Measurements from ENCODE around the gene SLC35E1.
"Not testable (repeated sequence)": the region's sequence is repeated elsewhere in the genome, so short reads cannot be mapped to it uniquely, and the experiment has no call there.

DNA sequence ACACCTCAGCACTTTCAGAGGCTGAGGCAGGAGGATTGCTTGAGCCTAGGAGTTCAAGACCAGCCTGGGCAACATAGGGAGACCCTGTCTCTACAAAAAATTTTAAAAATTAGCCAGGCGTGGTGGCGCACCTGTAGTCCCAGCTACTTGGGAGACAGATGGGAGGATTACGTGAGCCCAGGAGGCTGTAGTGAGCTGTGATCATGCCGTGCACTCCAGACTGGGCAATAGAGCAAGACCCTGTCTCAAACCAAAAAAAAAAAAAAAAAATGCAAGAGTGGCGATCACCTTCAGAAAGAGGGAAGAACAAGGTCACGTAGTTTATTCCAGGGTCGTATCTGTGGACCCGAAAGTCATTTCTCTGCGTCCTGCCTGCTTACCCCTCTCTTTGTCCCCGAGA, 59.6 kb downstream of the SLC35E1 start:
- TF ChIP-seq, protein P1, sequence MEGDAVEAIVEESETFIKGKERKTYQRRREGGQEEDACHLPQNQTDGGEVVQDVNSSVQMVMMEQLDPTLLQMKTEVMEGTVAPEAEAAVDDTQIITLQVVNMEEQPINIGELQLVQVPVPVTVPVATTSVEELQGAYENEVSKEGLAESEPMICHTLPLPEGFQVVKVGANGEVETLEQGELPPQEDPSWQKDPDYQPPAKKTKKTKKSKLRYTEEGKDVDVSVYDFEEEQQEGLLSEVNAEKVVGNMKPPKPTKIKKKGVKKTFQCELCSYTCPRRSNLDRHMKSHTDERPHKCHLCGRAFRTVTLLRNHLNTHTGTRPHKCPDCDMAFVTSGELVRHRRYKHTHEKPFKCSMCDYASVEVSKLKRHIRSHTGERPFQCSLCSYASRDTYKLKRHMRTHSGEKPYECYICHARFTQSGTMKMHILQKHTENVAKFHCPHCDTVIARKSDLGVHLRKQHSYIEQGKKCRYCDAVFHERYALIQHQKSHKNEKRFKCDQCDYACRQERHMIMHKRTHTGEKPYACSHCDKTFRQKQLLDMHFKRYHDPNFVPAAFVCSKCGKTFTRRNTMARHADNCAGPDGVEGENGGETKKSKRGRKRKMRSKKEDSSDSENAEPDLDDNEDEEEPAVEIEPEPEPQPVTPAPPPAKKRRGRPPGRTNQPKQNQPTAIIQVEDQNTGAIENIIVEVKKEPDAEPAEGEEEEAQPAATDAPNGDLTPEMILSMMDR (conservative IDR thresholded peaks at IDR 0.05; ENCODE audit: low read depth in 2 of 2): not testable (repeated sequence)
- TF ChIP-seq, protein P2, sequence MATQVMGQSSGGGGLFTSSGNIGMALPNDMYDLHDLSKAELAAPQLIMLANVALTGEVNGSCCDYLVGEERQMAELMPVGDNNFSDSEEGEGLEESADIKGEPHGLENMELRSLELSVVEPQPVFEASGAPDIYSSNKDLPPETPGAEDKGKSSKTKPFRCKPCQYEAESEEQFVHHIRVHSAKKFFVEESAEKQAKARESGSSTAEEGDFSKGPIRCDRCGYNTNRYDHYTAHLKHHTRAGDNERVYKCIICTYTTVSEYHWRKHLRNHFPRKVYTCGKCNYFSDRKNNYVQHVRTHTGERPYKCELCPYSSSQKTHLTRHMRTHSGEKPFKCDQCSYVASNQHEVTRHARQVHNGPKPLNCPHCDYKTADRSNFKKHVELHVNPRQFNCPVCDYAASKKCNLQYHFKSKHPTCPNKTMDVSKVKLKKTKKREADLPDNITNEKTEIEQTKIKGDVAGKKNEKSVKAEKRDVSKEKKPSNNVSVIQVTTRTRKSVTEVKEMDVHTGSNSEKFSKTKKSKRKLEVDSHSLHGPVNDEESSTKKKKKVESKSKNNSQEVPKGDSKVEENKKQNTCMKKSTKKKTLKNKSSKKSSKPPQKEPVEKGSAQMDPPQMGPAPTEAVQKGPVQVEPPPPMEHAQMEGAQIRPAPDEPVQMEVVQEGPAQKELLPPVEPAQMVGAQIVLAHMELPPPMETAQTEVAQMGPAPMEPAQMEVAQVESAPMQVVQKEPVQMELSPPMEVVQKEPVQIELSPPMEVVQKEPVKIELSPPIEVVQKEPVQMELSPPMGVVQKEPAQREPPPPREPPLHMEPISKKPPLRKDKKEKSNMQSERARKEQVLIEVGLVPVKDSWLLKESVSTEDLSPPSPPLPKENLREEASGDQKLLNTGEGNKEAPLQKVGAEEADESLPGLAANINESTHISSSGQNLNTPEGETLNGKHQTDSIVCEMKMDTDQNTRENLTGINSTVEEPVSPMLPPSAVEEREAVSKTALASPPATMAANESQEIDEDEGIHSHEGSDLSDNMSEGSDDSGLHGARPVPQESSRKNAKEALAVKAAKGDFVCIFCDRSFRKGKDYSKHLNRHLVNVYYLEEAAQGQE (IDR thresholded peaks at IDR 0.05; ENCODE audit: unreplicated experiment): not testable (repeated sequence)
- not testable (repeated sequence) for TF ChIP-seq EZH2phosphoT487 (IDR thresholded peaks at IDR 0.05; ENCODE audit: unreplicated experiment); POLR2AphosphoS5 (IDR thresholded peaks at IDR 0.05; ENCODE audit: low read depth); EZH2 (IDR thresholded peaks at IDR 0.05; ENCODE audit: low read depth, unreplicated experiment); CREB1 (CRISPR knock-in tag; IDR thresholded peaks at IDR 0.05; ENCODE audit: low read depth)
